Fibroblast of skin of scalp (primary cell): Measurements from ENCODE around the gene BCDIN3D. TPM values are rescaled to one million over a fixed set of nuclear protein-coding genes. Genes with fewer than 3 reads are reported as not detected.
"Not testable (repeated sequence)": the region's sequence is repeated elsewhere in the genome, so short reads cannot be mapped to it uniquely, and the experiment has no call there.

Source experiments
- DNase-seq: peaks from one replicate; pipeline ENCODE4 v3.0.0-alpha.2; 2013
- polyA plus RNA-seq, 2 experiments: library from polyadenylated mRNA; unstranded; fragments of 120-200 nt; gene quantifications; one replicate each; pipeline ENCODE4 v1.2.1, GENCODE V29; 2013; ENCODE audit not compliant: insufficient read length in 2 of 2

Gene BCDIN3D
- polyA plus RNA-seq (2013, experiment 1 of 2; ENCODE audit: insufficient read length), result 4.8 TPM
- polyA plus RNA-seq (2013, experiment 2 of 2; ENCODE audit: insufficient read length), result 3.7 TPM

GRCh38 chr12:49842519-49843352 lies at the start of gene BCDIN3D:
Gene BCDIN3D (minus strand): TSS chr12:49843106. CDS start chr12:49843087, 19 bp downstream.
- peak; percentile 90 for DNase-seq

DNA sequence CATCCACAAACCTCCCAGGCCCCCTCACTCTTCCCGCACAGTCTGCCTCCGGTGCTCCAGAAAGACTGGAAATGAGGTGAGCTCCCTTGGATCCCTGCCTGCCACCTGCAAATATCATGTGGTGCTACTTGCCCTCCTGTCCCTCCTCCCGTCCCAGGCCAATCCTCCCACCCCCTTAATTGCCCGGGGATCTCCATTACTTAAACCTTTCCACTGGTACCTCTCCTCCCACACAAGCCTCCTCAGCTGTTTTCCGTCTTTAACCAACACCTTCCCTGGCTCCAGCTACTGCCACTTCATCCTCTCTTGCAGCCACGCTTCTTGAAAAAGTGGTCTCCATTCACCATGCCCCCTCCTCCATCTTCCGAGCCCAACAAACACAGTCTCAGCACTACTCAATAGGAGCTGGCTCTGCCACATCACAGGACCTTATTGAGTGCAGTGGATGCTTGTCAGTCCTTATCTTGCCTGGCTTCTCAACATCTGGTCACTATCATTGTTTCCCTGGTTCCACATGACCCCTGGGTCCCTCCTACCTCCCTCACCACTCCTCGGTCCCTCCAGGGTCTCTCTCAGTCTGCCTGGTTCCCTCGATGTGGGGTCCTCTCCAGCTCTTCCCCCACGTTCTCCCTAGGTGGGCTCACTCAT lies 49.3 kb upstream of the BCDIN3D start:
- DNase-seq, result no peak

DNA sequence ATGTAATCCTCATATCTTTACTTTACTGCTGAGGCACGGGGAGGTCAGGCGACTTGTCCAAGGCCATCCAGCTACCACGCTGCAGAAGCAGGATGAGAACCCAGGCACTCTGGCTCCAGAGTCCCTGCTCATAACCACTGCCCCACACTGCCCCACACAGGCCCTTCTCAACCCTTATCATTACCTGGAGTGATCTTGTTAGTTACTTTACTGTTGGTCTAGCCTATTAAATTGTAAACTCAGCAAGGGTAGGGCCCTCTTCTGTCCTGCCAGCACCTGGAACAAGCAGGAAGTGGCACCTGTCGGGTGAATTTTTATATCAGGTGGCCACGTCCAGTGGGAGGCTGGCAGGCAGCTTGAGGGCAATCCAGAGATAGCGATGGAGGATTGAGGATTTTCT lies 48.6 kb upstream of the BCDIN3D start:
- no peak for DNase-seq

- no peak for DNase-seq
Measured at GRCh38 chr12:49891012-49891411, 48.1 kb upstream of the BCDIN3D start.

- no peak for DNase-seq
Measured at GRCh38 chr12:49890096-49890461, 47.2 kb upstream of the BCDIN3D start.

DNA sequence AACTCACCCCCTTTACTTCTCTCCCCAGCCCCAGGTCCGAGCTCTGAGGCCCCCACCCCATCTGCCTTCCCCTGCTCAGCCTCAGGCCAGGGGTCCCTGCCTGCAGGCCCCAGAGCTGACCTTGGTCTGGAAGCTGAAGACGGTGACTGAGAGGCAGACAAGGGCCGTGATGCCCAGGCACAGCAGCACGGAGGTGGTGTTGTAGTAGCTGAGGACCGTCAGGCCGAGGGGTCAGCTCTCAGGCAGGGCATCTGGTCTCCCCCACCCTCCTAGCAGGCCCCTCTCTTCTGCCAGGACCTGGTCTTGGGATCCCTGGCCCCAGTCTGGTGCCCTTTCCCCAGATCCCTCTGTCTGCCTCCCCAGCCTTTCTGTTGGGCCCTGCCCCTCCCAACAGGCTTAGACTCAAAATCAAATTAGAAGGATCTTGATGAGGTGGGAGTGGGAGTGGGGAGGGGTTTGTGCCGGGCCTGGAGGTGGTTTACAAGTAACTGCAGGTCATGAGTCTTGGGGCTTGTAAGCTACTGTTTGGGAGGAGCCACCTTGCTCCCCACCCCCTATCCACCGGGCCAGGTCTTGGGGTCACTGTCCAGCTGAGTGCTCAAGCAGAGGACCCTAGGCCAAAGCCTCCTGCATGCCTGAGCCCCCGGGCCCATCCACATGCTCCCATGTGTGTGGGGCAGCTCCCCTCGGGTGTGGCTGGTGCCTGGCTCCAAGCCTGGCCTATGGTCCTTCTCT lies 46.6 kb upstream of the BCDIN3D start:
- DNase-seq, result no peak

DNA sequence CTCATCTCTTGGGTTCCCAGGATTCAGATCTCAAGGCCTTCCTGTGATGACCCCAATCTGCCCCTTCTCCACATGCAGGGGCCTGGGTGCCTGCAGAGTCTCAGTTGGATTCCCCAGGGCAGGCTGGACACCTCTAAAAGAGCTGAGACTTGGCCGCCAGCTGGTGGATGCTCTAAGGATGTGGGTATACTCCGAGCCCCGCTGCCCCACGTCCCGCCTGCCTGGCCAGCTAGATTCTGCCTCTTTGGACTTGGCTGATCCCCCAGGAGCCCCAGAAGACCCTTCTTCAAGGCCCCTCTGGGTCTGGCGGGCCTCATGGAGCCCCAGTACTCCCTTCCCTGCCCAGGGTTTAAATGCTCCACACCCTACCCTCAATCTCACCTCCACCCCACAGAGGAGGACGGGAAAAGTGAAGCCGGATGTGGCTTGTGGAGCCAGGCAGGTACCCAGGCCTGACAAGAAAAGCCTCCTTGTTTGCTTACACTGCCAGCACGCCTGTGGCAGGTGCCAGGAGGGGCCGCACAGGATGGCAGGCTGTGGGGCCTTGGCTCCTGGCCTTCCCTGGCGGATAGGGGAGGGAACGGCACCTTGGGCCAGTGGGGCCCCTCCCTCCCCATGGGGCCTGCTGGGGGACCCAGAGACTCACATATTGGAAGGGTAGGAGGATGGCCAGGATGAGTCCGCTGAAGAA lies 45.7 kb upstream of the BCDIN3D start:
- DNase-seq, result no peak

DNA sequence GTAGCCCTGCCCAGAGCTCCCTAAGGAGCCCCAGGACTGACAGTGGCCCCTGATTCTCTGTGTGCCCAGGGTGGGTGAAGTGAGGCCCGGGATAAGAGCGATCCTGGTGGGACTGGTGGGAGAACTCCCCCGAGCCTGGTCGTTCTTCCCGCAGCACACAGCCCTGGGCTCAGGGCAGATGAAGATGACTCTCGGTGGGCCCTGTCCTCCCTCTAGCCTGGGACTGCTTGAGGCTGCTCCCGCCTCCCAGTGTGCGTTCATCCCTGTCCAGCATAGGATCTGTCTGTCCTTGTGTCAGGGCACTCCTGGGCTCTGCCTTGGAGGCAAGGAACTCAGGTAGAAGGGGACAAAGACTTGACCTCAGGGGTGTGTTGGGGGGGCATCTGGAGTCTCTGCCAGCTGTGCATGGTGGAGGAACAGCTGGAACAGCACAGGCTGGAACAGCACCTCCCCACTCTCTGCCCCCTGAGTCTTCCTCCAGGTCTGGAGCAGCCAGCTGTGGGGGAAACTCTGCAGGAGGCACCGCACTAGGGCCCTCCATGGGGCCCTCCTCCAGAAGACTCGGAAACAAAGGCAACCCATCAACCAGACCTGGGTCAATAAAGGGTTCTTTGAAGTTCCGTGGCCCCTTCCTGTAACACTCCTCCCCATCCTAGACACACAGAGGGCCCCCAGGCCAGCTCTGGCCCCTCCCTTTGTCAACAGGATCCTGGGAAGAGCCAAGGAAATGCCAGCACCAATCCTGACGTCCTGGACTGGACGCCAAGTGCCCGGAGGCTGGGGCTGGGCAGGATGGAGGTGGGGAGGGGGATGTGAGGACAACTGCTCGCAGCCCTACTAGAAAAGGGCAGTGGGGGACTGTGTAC lies 44.9 kb upstream of the BCDIN3D start:
- DNase-seq, result no peak

- no peak for DNase-seq
Measured at GRCh38 chr12:49887091-49887490, 44.2 kb upstream of the BCDIN3D start.

- DNase-seq, result no peak
Measured at GRCh38 chr12:49885663-49886461, 43.0 kb upstream of the BCDIN3D start.

DNA sequence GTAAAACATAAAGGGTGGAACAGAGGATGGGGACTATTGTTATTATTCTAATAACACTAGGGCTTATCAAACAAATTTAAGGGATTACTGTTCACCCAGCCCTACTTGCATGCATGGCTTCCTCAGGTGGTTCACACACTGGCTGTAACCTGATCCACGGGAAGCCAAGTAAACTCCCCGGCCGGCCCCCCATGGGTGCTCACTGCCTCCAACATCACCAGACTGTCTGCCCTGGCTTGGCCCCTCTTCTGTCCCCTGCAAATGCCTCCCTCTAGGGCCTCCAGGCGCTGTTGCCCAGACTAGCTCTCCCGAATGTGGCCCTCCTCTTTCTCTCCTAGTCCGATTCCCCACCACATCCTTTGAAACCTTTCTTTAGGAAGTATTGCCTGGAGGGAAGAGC lies 42.2 kb upstream of the BCDIN3D start:
- DNase-seq, result no peak

- DNase-seq, result no peak
Measured at GRCh38 chr12:49882851-49883464, 40.1 kb upstream of the BCDIN3D start.

- DNase-seq, result no peak
Measured at GRCh38 chr12:49882248-49882850, 39.4 kb upstream of the BCDIN3D start.

GRCh38 chr12:49881415-49882247 lies 38.7 kb upstream of the BCDIN3D start:
- no peak for DNase-seq

DNA sequence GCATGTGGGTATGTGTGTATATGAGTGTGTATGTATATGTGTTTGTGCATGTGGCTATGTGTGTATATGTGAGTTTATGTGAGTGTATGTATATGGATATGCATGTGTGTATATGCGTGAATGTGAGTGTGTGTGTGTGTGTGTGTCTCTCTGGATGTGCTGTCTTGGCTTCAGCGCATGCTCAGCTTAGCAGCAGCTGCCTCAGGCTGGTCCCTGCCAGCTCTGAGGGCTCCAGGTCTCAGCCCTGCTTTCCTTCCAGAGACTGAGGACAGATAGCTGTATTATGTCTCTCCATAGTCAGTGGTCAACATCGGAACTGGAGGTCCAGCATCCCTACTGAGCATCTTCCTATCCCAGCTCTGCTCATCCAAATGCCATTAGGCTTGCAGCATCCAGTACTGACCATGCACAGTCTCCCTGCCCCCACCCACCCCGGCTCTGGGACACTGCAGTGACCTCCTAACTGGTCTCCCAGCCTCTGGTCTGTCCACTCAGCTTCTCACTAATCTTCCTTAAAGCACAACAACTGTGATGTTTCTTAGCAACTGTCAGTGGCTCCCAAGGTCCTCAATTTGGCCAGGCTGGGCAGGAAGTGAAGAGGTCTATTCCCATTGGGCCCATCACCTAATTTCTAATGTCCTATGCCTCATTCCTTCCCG lies 38.0 kb upstream of the BCDIN3D start:
- DNase-seq, result no peak

DNA sequence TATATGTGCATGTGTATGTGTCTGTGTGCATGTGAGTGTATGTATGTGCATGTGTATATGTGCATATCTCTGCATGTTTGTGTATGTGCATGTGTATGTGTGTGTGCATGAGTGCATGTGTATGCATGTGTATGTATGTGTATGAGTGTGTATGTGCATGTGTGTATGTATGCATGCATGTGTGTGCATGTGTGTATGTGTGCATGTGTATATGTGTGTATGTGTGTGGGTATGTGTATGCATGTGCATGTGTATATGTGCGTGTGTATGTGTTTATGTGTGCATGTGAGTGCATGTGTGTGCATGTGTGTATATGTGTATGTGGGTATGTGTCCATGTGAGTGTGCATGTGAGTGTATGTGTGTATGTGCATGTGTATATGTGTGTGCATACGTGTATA lies 36.2 kb upstream of the BCDIN3D start:
- DNase-seq, result not testable (repeated sequence)

GRCh38 chr12:49878021-49878420 lies 35.1 kb upstream of the BCDIN3D start:
- no peak for DNase-seq

- DNase-seq, result no peak
Measured at GRCh38 chr12:49877066-49877465, 34.2 kb upstream of the BCDIN3D start.
